ENCODE results near the gene SLC39A1.

DNA sequence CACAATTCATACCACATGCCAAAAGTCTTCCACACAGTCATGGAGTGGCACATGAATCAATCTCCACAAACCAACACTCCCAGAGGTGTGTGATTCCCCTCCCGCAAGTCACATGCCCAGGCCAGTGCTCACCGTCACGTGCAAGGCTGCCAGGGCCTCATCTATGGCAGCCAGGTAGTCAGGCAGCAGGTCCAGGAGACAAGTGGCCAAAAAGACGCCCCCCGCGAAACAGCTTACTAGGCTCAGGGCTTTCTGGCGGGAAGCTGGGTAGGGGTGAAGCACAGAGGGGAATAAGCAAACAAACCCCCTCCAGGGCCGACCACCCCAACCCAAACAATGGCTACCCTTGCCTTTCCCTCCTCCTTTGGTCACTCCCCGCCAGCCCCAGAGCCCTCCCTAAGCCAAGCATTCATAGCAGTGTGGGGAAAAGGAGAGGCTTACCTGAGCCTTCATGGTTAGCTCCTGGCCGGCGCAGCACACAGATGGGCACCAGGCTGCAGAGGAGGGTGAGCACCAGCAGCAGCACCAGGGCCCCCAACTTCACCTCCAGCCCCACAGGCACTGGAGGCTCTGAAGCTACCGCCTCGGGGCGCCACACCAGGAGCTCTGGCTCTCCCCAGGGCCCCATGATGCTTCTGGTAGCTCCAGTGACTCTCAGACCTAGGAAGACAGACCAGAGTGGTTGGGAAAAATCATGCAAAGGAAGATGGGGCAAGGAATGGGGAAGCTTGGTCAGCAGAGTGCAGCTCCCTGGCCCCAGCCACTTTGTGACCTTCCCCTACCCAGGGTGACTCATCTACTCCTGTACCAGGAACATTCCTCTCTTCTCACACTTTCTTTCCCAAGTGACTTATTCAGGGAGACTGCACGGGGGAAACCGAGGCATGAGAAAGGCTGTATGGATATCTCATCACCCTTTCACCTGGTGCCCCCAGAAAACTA lies 978 bp downstream of the SLC39A1 start:
- TF ChIP-seq, protein P1, sequence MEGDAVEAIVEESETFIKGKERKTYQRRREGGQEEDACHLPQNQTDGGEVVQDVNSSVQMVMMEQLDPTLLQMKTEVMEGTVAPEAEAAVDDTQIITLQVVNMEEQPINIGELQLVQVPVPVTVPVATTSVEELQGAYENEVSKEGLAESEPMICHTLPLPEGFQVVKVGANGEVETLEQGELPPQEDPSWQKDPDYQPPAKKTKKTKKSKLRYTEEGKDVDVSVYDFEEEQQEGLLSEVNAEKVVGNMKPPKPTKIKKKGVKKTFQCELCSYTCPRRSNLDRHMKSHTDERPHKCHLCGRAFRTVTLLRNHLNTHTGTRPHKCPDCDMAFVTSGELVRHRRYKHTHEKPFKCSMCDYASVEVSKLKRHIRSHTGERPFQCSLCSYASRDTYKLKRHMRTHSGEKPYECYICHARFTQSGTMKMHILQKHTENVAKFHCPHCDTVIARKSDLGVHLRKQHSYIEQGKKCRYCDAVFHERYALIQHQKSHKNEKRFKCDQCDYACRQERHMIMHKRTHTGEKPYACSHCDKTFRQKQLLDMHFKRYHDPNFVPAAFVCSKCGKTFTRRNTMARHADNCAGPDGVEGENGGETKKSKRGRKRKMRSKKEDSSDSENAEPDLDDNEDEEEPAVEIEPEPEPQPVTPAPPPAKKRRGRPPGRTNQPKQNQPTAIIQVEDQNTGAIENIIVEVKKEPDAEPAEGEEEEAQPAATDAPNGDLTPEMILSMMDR (IDR thresholded peaks at IDR 0.05) = no peak
- no peak for TF ChIP-seq CHD4 (IDR thresholded peaks at IDR 0.05; ENCODE audit: borderline replicate concordance)
- TF ChIP-seq HDAC2 (IDR thresholded peaks at IDR 0.05) = no peak
- TF ChIP-seq ZNF302 (CRISPR knock-in tag; IDR thresholded peaks at IDR 0.05) = no peak

Data from A549 (cell line).